IMR-90 (cell line): ENCODE data around the gene GALNT12.

Source experiments
- BHLHE40 ChIP-seq: fragments of 150-350 bp; IDR thresholded peaks from 2 replicates; pipeline ENCODE4 v1.6.1; 2016; ENCODE audit warnings: mild to moderate bottlenecking, low read depth, low read length
- CEBPB ChIP-seq: IDR thresholded peaks from 2 replicates; pipeline ENCODE4 v1.6.1; 2012; ENCODE audit warnings: low read depth, low read length, improper control_type of control experiment
- CTCF ChIP-seq: conservative IDR thresholded peaks from 2 replicates; pipeline ENCODE4 v1.5.1; 2012; ENCODE audit warnings: mild to moderate bottlenecking, low read depth, low read length, improper control_type of control experiment
- FOS ChIP-seq: fragments of 150-350 bp; IDR thresholded peaks from 2 replicates; pipeline ENCODE4 v1.6.1; 2016; ENCODE audit warnings: low read depth, low read length
- MAFK ChIP-seq: IDR thresholded peaks from 2 replicates; pipeline ENCODE4 v1.6.1; 2012; ENCODE audit warnings: low read depth, low read length, improper control_type of control experiment
- NFE2L2 ChIP-seq: fragments of 150-350 bp; IDR thresholded peaks from 2 replicates; pipeline ENCODE4 v1.6.1; 2016; ENCODE audit warnings: low read depth, mild to moderate bottlenecking, low read length
- POLR2A ChIP-seq: IDR thresholded peaks from 2 replicates; pipeline ENCODE4 v1.6.1; 2012; ENCODE audit warnings: mild to moderate bottlenecking, low read depth, low read length
- RAD21 ChIP-seq: IDR thresholded peaks from 2 replicates; pipeline ENCODE4 v1.6.1; 2012; ENCODE audit warnings: low read length, improper control_type of control experiment
- RCOR1 ChIP-seq: IDR thresholded peaks from 2 replicates; pipeline ENCODE4 v1.6.1; 2012; ENCODE audit warnings: mild to moderate bottlenecking, low read length, improper control_type of control experiment; ENCODE audit not compliant: insufficient replicate concordance
- RFX5 ChIP-seq: IDR thresholded peaks from 2 replicates; pipeline ENCODE4 v1.8.0; 2012; ENCODE audit warnings: low read depth, mild to moderate bottlenecking, low read length, moderate library complexity
- TF ChIP-seq, protein P1 (sequence below): fragments of 150-350 bp; IDR thresholded peaks from 2 replicates; pipeline ENCODE4 v1.6.1; 2017; ENCODE audit warnings: mild to moderate bottlenecking, antibody characterized with exemption, low read length, low read depth
- TF ChIP-seq, protein P2 (sequence below): fragments of 150-350 bp; IDR thresholded peaks from 2 replicates; pipeline ENCODE4 v1.6.1; 2016; ENCODE audit warnings: low read depth, mild to moderate bottlenecking, low read length, moderate library complexity, borderline replicate concordance

DNA sequence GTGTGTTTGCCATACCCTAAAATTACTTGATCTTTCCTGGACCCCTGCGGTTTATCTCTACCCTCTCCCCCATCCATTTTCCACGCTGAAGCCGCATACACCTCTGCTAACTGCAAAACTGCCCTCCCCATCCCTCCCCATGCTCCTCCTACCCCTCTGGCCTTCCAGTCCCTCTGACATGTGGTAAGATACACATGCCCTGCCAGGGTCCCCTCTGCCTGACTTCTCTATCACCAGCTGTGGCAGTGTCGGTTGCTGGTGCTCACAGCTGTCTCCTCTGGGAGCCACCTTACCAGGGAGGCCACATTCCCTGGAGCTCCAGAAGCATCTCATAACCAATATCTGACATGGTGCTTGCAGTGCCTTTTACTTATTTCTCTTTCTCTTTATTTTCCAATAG lies 77.4 kb downstream of the GALNT12 start:
- TF ChIP-seq CTCF (no peak), CEBPB (no peak), POLR2A (no peak), BHLHE40 (no peak), MAFK (no peak), RAD21 (no peak), RCOR1 (no peak), RFX5 (no peak), FOS (no peak), NFE2L2 (no peak)
- TF ChIP-seq, protein P1, sequence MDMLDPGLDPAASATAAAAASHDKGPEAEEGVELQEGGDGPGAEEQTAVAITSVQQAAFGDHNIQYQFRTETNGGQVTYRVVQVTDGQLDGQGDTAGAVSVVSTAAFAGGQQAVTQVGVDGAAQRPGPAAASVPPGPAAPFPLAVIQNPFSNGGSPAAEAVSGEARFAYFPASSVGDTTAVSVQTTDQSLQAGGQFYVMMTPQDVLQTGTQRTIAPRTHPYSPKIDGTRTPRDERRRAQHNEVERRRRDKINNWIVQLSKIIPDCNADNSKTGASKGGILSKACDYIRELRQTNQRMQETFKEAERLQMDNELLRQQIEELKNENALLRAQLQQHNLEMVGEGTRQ, result no peak
- TF ChIP-seq, protein P2, sequence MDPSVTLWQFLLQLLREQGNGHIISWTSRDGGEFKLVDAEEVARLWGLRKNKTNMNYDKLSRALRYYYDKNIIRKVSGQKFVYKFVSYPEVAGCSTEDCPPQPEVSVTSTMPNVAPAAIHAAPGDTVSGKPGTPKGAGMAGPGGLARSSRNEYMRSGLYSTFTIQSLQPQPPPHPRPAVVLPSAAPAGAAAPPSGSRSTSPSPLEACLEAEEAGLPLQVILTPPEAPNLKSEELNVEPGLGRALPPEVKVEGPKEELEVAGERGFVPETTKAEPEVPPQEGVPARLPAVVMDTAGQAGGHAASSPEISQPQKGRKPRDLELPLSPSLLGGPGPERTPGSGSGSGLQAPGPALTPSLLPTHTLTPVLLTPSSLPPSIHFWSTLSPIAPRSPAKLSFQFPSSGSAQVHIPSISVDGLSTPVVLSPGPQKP, result no peak
